Peyer's patch (tissue), 4 donors: ENCODE measurements around the gene RHOA. TPM values are rescaled to one million over a fixed set of nuclear protein-coding genes. Genes with fewer than 3 reads are reported as not detected.
"Not testable (repeated sequence)": the region's sequence is repeated elsewhere in the genome, so short reads cannot be mapped to it uniquely, and the experiment has no call there.

Source experiments
- DNase-seq, 3 donors: peaks; one replicate each; pipeline ENCODE4 v3.0.0-alpha.2; 2017 to 2019
- H3K27ac ChIP-seq, 4 donors: fragments of 200-600 bp; sonication (generic); one replicate each; pipeline ENCODE4 v1.5.1; 2016 to 2019
- H3K27me3 ChIP-seq, 2 donors: fragments of 200-600 bp; sonication (generic); one replicate each; pipeline ENCODE4 v1.5.1; 2019
- H3K36me3 ChIP-seq, 3 donors: fragments of 200-600 bp; sonication (generic); one replicate each; pipeline ENCODE4 v1.5.1; 2016 to 2019
- H3K4me1 ChIP-seq, 4 donors: fragments of 200-600 bp; sonication (generic); one replicate each; pipeline ENCODE4 v1.5.1; 2016 to 2019
- H3K4me3 ChIP-seq, 4 donors: fragments of 200-600 bp; sonication (generic); 1 replicate in 3 of 4; 2 replicates in 1 of 4; pipeline ENCODE4 v1.5.1; 2016 to 2019; ENCODE audit warnings: mild to moderate bottlenecking in 1 of 4
- H3K9me3 ChIP-seq, 4 donors: fragments of 200-600 bp; sonication (generic); one replicate each; pipeline ENCODE4 v1.5.1; 2016 to 2019; ENCODE audit warnings: mild to moderate bottlenecking in 1 of 4
- CTCF ChIP-seq, 6 experiments: fragments of 450-650 bp in 4 of 6; fragments of 200-600 bp in 2 of 6; sonication (generic) in 1 of 6; IDR thresholded peaks; one replicate each; pipeline ENCODE4 v1.5.1; 2017 to 2019; ENCODE audit warnings: antibody characterized with exemption in 6 of 6, mild to moderate bottlenecking in 3 of 6, moderate library complexity in 1 of 6
- POLR2A ChIP-seq, 2 donors: fragments of 450-650 bp; IDR thresholded peaks; one replicate each; pipeline ENCODE4 v1.5.1; 2017; ENCODE audit warnings: antibody characterized with exemption in 2 of 2, mild to moderate bottlenecking in 2 of 2, moderate library complexity in 2 of 2
- total RNA-seq, 4 donors: library from RNA; depleted of rRNA; stranded (reverse); fragments of >200 nt; gene quantifications; one replicate each; pipeline ENCODE4 v1.1.0, GENCODE V29; 2016

RHOA gene
- total RNA-seq, 4 donors from 2014 or later, result 223 to 294 (median 274) TPM

- DNase-seq, result no peak
- TF ChIP-seq CTCF (IDR thresholded peaks at IDR 0.05) (no peak), POLR2A (IDR thresholded peaks at IDR 0.05) (no peak)
- Histone ChIP-seq H3K9me3 (no peaks in the 10 kb centered on the region), H3K36me3 (peaks cover 0 to 12% (median 0%) of the 10 kb centered on the region in 3 donors), H3K4me1 (peaks cover 3 to 58% (median 35%) of the 10 kb centered on the region in 4 donors), H3K4me3 (peak overlapping the region; percentile 74 to 99 (median 92)), H3K27ac (peak overlapping the region; percentile 94 to 100 (median 98)), H3K27me3 (no peaks in the 10 kb centered on the region)
Measured at GRCh38 chr3:49410846-49411534, 786 bp downstream of the RHOA start.

- no peaks in the 10 kb centered on the region for H3K27me3 ChIP-seq
- H3K4me3 ChIP-seq, result peak overlapping the region; percentile 74 to 99 (median 92)
- TF ChIP-seq CTCF (IDR thresholded peaks at IDR 0.05) (no peak), POLR2A (IDR thresholded peaks at IDR 0.05) (no peak)
- H3K27ac ChIP-seq, result peak overlapping the region; percentile 12 to 100 (median 96)
- DNase-seq, result no peak
- H3K9me3 ChIP-seq, result no peaks in the 10 kb centered on the region
- H3K4me1 ChIP-seq, result peaks cover 3 to 65% (median 31%) of the 10 kb centered on the region in 4 donors
- peaks cover 0 to 8% (median 0%) of the 10 kb centered on the region in 3 donors for H3K36me3 ChIP-seq
Measured at GRCh38 chr3:49410066-49410845, 1.5 kb downstream of the RHOA start.

DNA sequence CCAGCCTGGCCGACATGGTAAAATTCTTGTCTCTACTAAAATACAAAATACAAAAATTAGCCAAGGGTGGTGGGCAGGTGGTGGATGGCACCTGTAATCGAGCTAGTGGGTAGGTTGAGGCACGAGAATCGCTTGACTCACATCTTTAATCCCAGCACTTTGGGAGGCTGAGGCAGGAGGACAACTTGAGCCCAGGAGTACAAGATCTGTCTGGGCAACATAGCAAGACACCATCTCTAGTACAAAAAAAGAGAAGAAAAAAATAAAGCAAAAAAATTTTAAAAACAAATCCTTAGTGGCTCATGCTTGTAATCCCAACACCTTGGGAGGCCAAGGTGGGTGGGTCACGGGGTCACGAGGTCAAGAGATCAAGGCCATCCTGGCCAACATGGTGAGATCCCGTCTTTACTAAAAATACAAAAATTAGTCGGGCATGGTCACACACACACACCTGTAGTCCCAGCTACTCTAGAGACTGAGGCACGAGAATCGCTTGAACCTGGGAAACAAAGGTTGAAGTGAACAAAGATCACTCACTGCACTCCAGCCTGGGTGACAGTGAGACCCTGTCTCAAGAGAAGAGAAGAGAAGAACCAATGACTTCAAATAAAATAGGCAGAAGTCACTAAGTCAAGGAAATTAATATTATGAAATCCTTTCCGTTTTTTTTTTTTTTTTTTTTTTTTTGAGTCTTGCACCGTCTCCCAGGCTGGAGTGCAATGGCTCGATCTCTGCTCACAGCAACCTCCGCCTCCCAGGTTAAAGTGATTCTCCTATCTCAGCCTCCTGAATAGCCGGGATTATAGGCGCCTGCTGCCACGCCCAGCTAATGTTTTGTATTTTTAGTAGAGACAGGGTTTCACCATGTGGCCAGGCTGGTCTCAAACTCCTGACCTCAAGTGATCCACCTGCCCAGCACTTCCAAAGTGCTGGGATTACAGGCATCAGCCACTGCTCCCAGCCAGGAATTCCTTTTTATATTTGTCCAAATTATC lies 4.9 kb downstream of the RHOA start:
- peaks cover 0 to 60% (median 22%) of the 10 kb centered on the region in 4 donors for H3K4me1 ChIP-seq

GRCh38 chr3:49405570-49405969 lies 6.2 kb downstream of the RHOA start:
- peaks cover 0 to 60% (median 22%) of the 10 kb centered on the region in 4 donors for H3K4me1 ChIP-seq
- peak overlapping the region in 1 of 4 donors; percentile 10 for H3K27ac ChIP-seq
- not testable (repeated sequence) for H3K9me3 ChIP-seq, H3K4me3 ChIP-seq, H3K27me3 ChIP-seq
- H3K36me3 ChIP-seq, result peaks cover 0 to 11% (median 0%) of the 10 kb centered on the region in 3 donors
- DNase-seq, result peak in 1 of 3 donors; percentile 21

More for the DNA sequence above, 4.9 kb downstream of the RHOA start:
- H3K27me3 ChIP-seq, result no peaks in the 10 kb centered on the region
- peak overlapping the region in 1 of 4 donors; percentile 3 for H3K27ac ChIP-seq
- no peak overlapping the region for H3K4me3 ChIP-seq
- no peak for DNase-seq
- H3K36me3 ChIP-seq, result peaks cover 0 to 11% (median 0%) of the 10 kb centered on the region in 3 donors
- no peak for TF ChIP-seq CTCF (IDR thresholded peaks at IDR 0.05)
- no peak for TF ChIP-seq POLR2A (IDR thresholded peaks at IDR 0.05)
- H3K9me3 ChIP-seq, result no peaks in the 10 kb centered on the region

GRCh38 chr3:49403891-49404290 lies 7.9 kb downstream of the RHOA start:
- TF ChIP-seq POLR2A (IDR thresholded peaks at IDR 0.05) (no peak), CTCF (IDR thresholded peaks at IDR 0.05) (no peak)
- H3K4me1 ChIP-seq, result peaks cover 0 to 49% (median 16%) of the 10 kb centered on the region in 4 donors
- peaks cover 0 to 11% (median 0%) of the 10 kb centered on the region in 3 donors for H3K36me3 ChIP-seq
- DNase-seq, result no peak
- H3K4me3 ChIP-seq, result no peak overlapping the region
- no peaks in the 10 kb centered on the region for H3K9me3 ChIP-seq
- no peak overlapping the region for H3K27ac ChIP-seq
- no peaks in the 10 kb centered on the region for H3K27me3 ChIP-seq
